ENCODE results near the gene PEAK3.
A peak's percentile ranks its signal among the peaks of the same experiment; 100 is the strongest.

The PEAK3 gene

GRCh38 chr19:2282062-2282861 is at the start of gene PEAK3:
Gene PEAK3, minus strand, starts transcription at chr19:2282175. Its CDS starts 1,244 bp downstream, at chr19:2280931.
- DNase-seq: peak; percentile 54

- no peak for DNase-seq
Observed at GRCh38 chr19:2330632-2331284, 48.8 kb upstream of the PEAK3 start.

GRCh38 chr19:2330255-2330631 is 48.3 kb upstream of the PEAK3 start:
- no peak for DNase-seq

GRCh38 chr19:2329501-2329916 is 47.5 kb upstream of the PEAK3 start:
- no peak for DNase-seq

GRCh38 chr19:2329149-2329478 is 47.1 kb upstream of the PEAK3 start:
- DNase-seq: no peak

- DNase-seq: peak; percentile 93
Observed at GRCh38 chr19:2328401-2329148, 46.6 kb upstream of the PEAK3 start, which contains the start of the genes LSM7 and SPPL2B. Gene LSM7, minus strand, starts transcription at chr19:2328586. Its CDS starts 20 bp downstream, at chr19:2328566. Gene SPPL2B, plus strand, starts transcription at chr19:2328684. Its CDS starts 26 bp downstream, at chr19:2328710.

- DNase-seq: peak; percentile 61
Observed at GRCh38 chr19:2327773-2328400, 45.9 kb upstream of the PEAK3 start.

- no peak for DNase-seq
Observed at GRCh38 chr19:2326699-2327360, 44.9 kb upstream of the PEAK3 start.

GRCh38 chr19:2325281-2326046 is 43.5 kb upstream of the PEAK3 start:
- no peak for DNase-seq

GRCh38 chr19:2324220-2324948 is 42.4 kb upstream of the PEAK3 start:
- DNase-seq: no peak

- no peak for DNase-seq
Observed at GRCh38 chr19:2323707-2324106, 41.7 kb upstream of the PEAK3 start.

GRCh38 chr19:2321565-2322283 is 39.7 kb upstream of the PEAK3 start:
- DNase-seq: no peak

- no peak for DNase-seq
Observed at GRCh38 chr19:2320939-2321338, 39.0 kb upstream of the PEAK3 start.

GRCh38 chr19:2320049-2320448 is 38.1 kb upstream of the PEAK3 start:
- DNase-seq: no peak

GRCh38 chr19:2319551-2319950 is 37.6 kb upstream of the PEAK3 start:
- DNase-seq: no peak

- DNase-seq: no peak
Observed at GRCh38 chr19:2318923-2319322, 36.9 kb upstream of the PEAK3 start.

- no peak for DNase-seq
Observed at GRCh38 chr19:2317756-2318155, 35.8 kb upstream of the PEAK3 start.

GRCh38 chr19:2317300-2317699 is 35.3 kb upstream of the PEAK3 start:
- DNase-seq: no peak

- DNase-seq: peak; percentile 42
Observed at GRCh38 chr19:2315818-2316353, 33.9 kb upstream of the PEAK3 start.

Data from CD4-positive, alpha-beta T cell treated with Interleukin-17A for 4 hours (primary cell).